Medulla oblongata (tissue), 1 donor: ENCODE data around the gene BHMT.
"Not testable (repeated sequence)": the region's sequence is repeated elsewhere in the genome, so short reads cannot be mapped to it uniquely, and the experiment has no call there.

Experiments used
- DNase-seq: peaks from one replicate; pipeline ENCODE4 v3.0.0-alpha.2; 2015; ENCODE audit errors: extremely low spot score

The BHMT gene

GRCh38 chr5:79172269-79172668 lies 60.7 kb downstream of the BHMT start:
- no peak for DNase-seq

- no peak for DNase-seq
Measured at GRCh38 chr5:79173626-79174025, 62.0 kb downstream of the BHMT start.

- not testable (repeated sequence) for DNase-seq
Measured at GRCh38 chr5:79180449-79180848, 68.8 kb downstream of the BHMT start.

DNA sequence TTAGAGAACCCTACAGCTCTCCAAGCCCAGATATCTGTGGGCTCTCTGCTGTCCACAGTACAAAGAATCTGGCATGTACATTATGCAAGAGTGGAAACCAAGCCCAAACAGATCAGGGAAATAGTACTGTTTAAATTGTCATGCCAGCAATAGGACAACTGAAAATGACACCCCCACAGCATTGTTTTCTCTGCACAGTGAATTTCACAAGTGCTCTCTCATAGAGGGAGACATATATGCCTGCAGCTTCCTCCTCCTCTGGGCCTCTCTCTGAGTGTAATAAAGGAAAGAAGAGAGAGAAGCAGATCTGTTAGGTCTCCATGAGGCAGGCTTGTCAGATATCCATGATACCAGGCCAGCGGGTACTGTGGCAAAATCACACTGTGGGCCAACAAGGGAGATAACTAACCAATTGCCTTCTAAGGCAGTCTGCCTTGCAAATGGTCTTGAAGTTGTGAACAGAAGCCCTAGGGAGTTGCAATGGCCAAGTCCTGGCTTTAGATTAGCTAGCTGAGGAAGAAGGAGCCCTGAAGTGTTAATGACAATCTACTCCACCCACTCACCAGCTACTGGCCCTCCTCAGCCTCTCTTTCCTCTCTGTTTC lies 69.9 kb downstream of the BHMT start:
- no peak for DNase-seq
